NAMALWA (cell line): ENCODE data around the gene BRIP1.

Experiments
- DNase-seq: peaks from one replicate; pipeline ENCODE4 v3.0.0-alpha.2; 2015; ENCODE audit warnings: low spot score

BRIP1 gene

GRCh38 chr17:61660746-61661485, 202.4 kb downstream of the BRIP1 start:
- no peak for DNase-seq

- DNase-seq = no peak
Measured at GRCh38 chr17:61659437-61659836, 203.9 kb downstream of the BRIP1 start.

DNA sequence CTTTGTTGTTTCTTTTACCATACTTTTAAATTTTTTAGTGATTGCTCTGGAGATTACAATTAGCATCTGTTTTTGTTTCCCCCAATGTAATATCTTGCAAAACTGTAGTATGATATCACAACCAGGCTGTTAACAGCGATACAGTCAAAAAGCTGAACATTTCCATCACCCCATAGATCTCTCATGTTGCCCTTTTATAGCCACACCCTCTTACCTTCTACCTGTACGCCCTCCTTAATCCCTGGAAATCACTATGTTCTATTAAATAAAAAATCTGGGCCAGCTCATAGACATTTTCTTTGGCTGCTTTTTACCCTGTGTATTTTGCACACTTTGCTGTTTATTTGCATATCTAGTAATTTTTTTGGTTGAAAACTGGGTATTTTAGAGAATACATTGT, 205.1 kb downstream of the BRIP1 start:
- no peak for DNase-seq

DNA sequence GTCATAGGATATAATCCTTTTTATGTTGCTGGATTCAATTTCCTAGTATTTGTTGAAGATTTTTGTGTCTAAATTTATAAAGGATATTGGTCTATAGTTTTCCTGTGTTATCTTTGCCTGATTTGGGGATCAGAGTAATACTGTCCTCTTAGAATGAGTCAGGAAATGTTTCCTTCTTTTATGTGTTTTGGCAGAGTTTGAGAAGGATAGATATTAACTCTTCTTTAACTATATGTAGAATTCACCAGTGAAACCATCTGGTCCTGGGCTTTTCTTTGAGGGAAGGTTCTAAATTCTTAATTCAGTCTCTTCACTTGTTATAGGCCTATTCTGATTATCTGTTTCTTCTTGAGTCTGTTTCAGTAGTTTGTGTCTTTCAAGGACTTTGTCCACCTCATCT, 206.0 kb downstream of the BRIP1 start:
- no peak for DNase-seq

DNA sequence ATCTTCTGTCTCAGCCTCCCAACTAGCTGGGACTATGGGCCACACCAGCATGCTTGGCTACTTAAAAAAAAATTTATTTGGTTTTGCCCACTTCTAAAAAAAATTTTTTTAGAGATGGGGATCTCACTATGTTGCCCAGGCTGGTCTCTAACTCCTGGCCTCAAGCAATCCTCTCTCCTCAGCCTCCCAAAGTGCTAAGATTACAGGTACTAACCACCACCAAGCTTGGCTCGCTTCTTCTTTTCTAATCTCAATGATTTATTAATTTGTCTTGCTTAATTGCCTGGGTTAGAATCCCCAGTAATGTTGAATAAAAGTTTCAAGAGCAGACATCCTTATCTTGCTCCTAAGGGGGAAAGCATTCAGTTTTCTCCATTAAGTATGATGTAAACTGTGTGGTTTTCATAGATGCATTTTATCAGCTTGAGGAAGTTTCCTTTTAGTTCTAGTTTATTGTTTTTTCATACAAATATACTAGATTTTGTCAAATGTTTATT, 206.6 kb downstream of the BRIP1 start:
- DNase-seq = no peak

DNA sequence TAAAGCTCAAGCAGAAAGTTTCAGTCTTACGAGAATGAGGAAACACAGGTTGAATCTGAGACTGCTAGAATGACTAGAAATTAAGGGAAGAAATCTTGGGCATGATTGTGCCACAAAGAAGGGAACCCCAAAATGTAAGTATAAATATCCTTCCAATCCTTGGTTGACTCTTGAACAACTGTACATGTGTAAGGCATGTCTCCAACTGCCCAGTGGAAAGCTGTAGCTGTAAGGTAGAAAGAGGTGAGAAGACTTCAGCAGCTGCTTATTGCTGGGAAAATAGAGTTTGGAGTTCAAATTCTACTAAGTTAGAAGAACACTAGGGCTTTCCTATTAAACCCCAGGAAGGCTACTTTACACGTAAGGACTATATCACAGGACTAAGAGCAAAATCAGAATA, 212.6 kb downstream of the BRIP1 start:
- DNase-seq = no peak

DNA sequence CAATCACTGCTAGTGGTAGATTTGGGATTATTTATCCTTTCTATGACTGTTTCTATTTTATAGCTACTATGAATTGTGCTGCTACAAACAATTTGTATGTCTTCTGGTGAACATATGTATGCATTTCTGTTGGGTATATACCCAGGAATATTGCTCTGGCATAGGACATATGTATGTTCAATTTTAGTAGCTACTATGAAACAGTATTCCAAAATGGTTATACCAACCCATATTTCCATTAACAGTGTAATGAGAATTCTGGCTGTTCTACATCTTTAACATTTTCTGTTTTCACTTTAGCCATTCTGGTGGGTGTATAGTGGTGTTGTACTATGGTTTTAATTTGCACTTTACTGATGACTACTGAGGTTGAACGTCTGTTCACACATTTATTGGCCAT, 214.7 kb downstream of the BRIP1 start:
- no peak for DNase-seq

DNA sequence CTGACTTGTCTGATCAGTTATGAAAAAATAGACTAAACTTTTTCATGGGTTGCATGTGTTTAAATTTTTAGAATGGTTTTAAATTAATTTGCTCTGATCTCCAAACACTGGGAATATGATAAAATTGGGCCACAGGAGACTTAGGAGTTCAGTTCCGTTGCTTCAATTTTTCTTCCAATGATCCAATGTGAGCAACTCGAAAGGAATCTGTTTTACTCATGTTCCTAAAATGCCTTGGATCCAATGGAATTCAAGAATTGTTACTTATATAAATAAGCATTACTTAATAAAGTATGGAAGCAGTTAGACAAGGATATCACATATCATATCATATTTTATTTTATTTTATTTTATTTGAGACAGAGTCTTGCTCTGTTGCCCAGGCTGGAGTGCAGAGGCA, 216.3 kb downstream of the BRIP1 start:
- no peak for DNase-seq

GRCh38 chr17:61646482-61646881, 216.8 kb downstream of the BRIP1 start:
- DNase-seq = no peak

GRCh38 chr17:61645920-61646319, 217.4 kb downstream of the BRIP1 start:
- DNase-seq = no peak

DNA sequence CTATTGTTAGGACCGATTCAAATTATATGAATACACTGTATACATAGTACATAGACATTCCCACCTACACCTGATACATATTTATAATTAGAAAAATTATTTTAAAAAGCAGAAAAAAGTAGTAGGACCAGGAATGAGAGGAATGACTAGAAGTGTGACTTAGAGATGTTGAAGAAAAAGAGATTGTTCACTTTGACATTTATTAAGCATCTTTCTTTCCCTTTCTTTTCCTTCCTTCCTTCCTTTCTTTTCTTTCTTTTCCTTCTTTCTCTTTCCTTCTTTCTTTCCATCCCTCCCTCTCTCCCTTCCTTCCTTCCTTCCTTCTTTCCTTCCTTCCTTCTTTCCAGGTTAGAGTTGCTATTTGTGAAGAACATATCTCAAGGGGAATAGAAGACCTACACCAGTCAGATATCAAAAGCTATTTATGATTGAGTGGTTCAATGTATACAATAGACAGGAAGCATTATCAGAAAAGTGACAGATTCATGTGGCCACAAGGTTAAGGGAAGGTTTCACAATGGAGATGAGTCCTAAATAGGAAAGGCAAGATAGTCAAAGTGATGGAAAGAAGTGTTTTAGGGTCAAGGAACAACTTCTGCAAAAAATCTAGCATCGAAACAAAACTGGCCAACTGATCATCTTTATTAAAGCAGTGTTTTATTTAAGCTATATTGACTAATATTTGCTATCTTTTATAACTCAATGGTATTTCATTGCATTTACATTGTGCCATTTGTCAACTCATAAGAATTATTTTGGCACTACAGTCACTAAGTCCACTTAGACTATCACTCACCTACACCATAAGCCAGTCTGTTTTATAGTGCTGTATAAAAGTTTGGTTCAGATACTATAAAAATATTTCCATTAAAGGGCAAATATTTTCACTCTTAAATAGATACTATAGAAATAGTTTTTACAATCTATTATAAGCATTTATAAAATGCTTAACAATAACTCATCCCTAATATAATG, 218.2 kb downstream of the BRIP1 start:
- DNase-seq = no peak

- no peak for DNase-seq
Measured at GRCh38 chr17:61642768-61643167, 220.6 kb downstream of the BRIP1 start.

GRCh38 chr17:61641715-61642114, 221.6 kb downstream of the BRIP1 start:
- DNase-seq = no peak

DNA sequence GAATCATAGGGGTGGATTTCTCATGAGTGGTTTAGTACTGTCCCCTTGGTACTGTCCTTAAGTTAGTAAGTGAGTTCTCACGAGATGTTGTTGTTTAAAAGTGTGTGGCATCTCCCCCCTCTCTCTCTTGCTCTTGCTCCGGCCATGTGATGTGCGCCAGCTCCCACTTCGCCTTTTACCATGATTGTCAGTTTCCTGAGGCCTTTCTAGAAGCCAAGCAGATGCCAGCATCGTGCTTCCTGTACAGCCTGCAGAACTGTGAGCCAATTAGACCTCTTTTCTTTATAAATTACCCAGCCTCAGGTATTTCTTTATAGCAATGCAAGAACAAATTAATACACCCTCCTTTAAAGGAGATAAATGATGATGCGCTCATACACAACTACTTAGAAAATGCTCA, 222.2 kb downstream of the BRIP1 start:
- no peak for DNase-seq

- no peak for DNase-seq
Measured at GRCh38 chr17:61639818-61640217, 223.5 kb downstream of the BRIP1 start.

- no peak for DNase-seq
Measured at GRCh38 chr17:61638087-61638486, 225.2 kb downstream of the BRIP1 start.

- peak; percentile 82 for DNase-seq
Measured at GRCh38 chr17:61635913-61636432, 227.4 kb downstream of the BRIP1 start.

DNA sequence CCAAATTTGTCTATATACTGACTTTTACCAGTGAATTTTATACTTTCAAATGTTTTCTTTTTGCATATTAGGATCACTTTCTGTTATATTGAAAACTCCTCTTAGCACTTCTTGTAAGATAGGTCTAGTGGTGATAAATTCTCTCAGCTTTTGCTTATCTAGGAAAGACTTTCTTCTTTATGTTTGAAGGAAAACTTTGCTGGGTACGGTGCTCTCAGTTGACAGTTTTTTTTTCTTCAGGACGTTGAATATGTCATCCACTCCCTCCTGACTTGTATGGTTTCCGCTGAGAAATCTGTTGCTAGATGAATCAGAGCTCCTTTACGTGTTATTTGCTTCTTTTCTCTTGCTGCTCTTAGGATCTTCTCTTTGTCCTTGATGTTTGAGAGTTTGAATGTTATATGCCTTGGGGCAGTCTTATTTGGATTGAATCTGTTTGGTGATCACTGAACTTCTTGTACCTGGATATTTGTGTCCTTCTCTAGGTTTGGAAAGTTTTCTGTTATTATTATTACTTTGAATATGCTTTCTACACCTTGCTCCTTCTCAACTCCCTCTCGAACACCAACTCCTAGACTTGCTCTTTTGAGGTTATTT, 228.3 kb downstream of the BRIP1 start:
- no peak for DNase-seq

DNA sequence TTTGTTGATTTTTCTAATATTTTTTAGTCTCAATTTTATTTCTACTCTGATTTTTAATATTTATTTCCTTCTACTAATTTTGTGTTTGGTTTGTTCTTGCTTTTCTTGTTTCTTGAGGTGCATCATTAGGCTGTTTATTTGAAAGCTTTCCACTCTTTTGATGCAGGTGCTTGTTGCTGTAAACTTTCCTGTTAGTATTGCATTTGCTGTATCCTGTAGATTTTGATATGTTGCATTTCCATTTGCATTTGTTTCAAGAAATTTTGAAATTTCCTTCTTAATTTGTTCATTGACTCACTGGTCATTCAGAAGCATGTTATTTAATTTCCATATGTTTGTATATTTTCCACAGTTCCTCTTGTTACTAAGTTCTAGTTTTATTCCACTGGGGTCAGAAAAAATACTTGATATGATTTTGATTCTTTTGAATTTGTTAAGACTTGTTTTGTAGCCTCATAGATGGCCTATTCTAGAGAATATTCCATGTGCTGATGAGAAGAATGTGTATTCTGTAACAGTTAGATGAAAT, 229.3 kb downstream of the BRIP1 start:
- no peak for DNase-seq

- DNase-seq = no peak
Measured at GRCh38 chr17:61632826-61633225, 230.5 kb downstream of the BRIP1 start.

GRCh38 chr17:61631800-61632199, 231.5 kb downstream of the BRIP1 start:
- DNase-seq = no peak
